Measurements from ENCODE around the gene MAPK11. TPM values are rescaled to one million over a fixed set of nuclear protein-coding genes. Genes with fewer than 3 reads are reported as not detected.

MAPK11 gene
- total and polyA plus RNA-seq, 9 of the 15 experiments (the other 6 are each of a cell fraction or from before 2014, with no cell fraction given), result 0.06 to 14.6 (median 5.3) TPM

- TF ChIP-seq REST (IDR thresholded peaks at IDR 0.05; ENCODE audit: borderline replicate concordance) (peak; percentile 36; the same call in 1 of the 2 replicates), REST (CRISPR knock-in tag; IDR thresholded peaks at IDR 0.05; ENCODE audit: low read depth) (peak; percentile 51; the same call in 1 of the 2 replicates), CTBP1 (IDR thresholded peaks at IDR 0.05; ENCODE audit: borderline replicate concordance) (peak; percentile 63), SREBF1 (IDR thresholded peaks at IDR 0.05; ENCODE audit: borderline replicate concordance, low read depth, low read length) (no peak), POLR2G (IDR thresholded peaks at IDR 0.05; ENCODE audit: low read depth, low read length) (0 out of 2 replicates have a peak, but pooled peaks have one; percentile 39), MEIS2 (IDR thresholded peaks at IDR 0.05; ENCODE audit: partially characterized antibody) (no peak), GABPB2 (CRISPR knock-in tag; conservative IDR thresholded peaks at IDR 0.05) (no peak), TFAP4 (CRISPR knock-in tag; IDR thresholded peaks at IDR 0.05; ENCODE audit: borderline replicate concordance) (no peak), THAP7 (CRISPR knock-in tag; IDR thresholded peaks at IDR 0.05) (no peak), U2AF2 (optimal IDR thresholded peaks at IDR 0.05; ENCODE audit: low read depth, low read length) (no peak), THAP12 (CRISPR knock-in tag; IDR thresholded peaks at IDR 0.05) (no peak), PHB2 (IDR thresholded peaks at IDR 0.05; ENCODE audit: low read depth) (no peak), KAT2B (IDR thresholded peaks at IDR 0.05; ENCODE audit: low read depth, low read length) (no peak), DLX4 (CRISPR knock-in tag; IDR thresholded peaks at IDR 0.05) (no peak), RBM22 (IDR thresholded peaks at IDR 0.05; ENCODE audit: low read depth, low read length, poor library complexity, severe bottlenecking) (peak; percentile 46), CHD4 (IDR thresholded peaks at IDR 0.05; ENCODE audit: insufficient read depth, insufficient replicate concordance, low read depth, low read length, poor library complexity, severe bottlenecking) (no peak)
Observed at GRCh38 chr22:50271519-50271970, 1.4 kb upstream of the MAPK11 start (continued).

All from K562 (cell line).